HEK293 (cell line): ENCODE data around the gene MAN2A2.
A peak's percentile ranks its signal among the peaks of the same experiment; 100 is the strongest.

ENCODE experiments used
- GLI4 ChIP-seq: fragments of 450-650 bp; formaldehyde crosslinking; IDR thresholded peaks from 2 replicates; pipeline ENCODE4 v1.5.1; 2016; ENCODE audit warnings: missing biosample characterization, missing genetic modification characterization
- KLF8 ChIP-seq: fragments of 450-650 bp; formaldehyde crosslinking; IDR thresholded peaks from 2 replicates; pipeline ENCODE4 v1.5.1; 2016; ENCODE audit warnings: missing biosample characterization, missing genetic modification characterization
- PRDM10 ChIP-seq: fragments of 450-650 bp; formaldehyde crosslinking; IDR thresholded peaks from 2 replicates; pipeline ENCODE4 v1.5.1; 2016; ENCODE audit warnings: missing biosample characterization, missing genetic modification characterization
- SP2 ChIP-seq: fragments of 450-650 bp; formaldehyde crosslinking; IDR thresholded peaks from 2 replicates; pipeline ENCODE4 v1.5.1; 2016; ENCODE audit warnings: missing biosample characterization, missing genetic modification characterization
- ZBTB1 ChIP-seq: fragments of 450-650 bp; formaldehyde crosslinking; IDR thresholded peaks from 2 replicates; pipeline ENCODE4 v1.5.1; 2016; ENCODE audit warnings: missing biosample characterization, missing genetic modification characterization
- ZBTB11 ChIP-seq: fragments of 450-650 bp; formaldehyde crosslinking; conservative IDR thresholded peaks from 2 replicates; pipeline ENCODE4 v1.5.1; 2016; ENCODE audit warnings: low read depth, missing biosample characterization, missing genetic modification characterization
- ZBTB20 ChIP-seq: fragments of 450-650 bp; formaldehyde crosslinking; IDR thresholded peaks from 2 replicates; pipeline ENCODE4 v1.5.1; 2016; ENCODE audit warnings: missing biosample characterization, missing genetic modification characterization
- ZBTB26 ChIP-seq: fragments of 450-650 bp; formaldehyde crosslinking; optimal IDR thresholded peaks from 2 replicates; pipeline ENCODE3; 2016; ENCODE audit warnings: missing biosample characterization, mild to moderate bottlenecking, missing genetic modification characterization
- ZFHX2 ChIP-seq: fragments of 450-650 bp; formaldehyde crosslinking; conservative IDR thresholded peaks from 2 replicates; pipeline ENCODE4 v1.5.1; 2016; ENCODE audit warnings: missing biosample characterization, missing genetic modification characterization
- ZNF112 ChIP-seq: fragments of 450-650 bp; formaldehyde crosslinking; IDR thresholded peaks from 2 replicates; pipeline ENCODE4 v1.5.0; 2017; ENCODE audit warnings: missing biosample characterization, missing genetic modification characterization
- ZNF155 ChIP-seq: fragments of 450-650 bp; formaldehyde crosslinking; IDR thresholded peaks from 2 replicates; pipeline ENCODE4 v1.5.1; 2016; ENCODE audit warnings: missing biosample characterization, missing genetic modification characterization
- ZNF221 ChIP-seq: fragments of 450-650 bp; formaldehyde crosslinking; IDR thresholded peaks from 2 replicates; pipeline ENCODE4 v1.5.1; 2017; ENCODE audit warnings: missing biosample characterization, missing genetic modification characterization, borderline replicate concordance
- ZNF341 ChIP-seq: fragments of 450-650 bp; formaldehyde crosslinking; IDR thresholded peaks from 2 replicates; pipeline ENCODE4; 2016; ENCODE audit warnings: low read depth, missing biosample characterization, missing genetic modification characterization
- ZNF362 ChIP-seq: fragments of 450-650 bp; formaldehyde crosslinking; IDR thresholded peaks from 2 replicates; pipeline ENCODE4 v1.5.1; 2016; ENCODE audit warnings: missing biosample characterization, missing genetic modification characterization
- ZNF449 ChIP-seq: fragments of 450-650 bp; formaldehyde crosslinking; IDR thresholded peaks from 2 replicates; pipeline ENCODE4 v1.5.1; 2017; ENCODE audit warnings: missing biosample characterization, mild to moderate bottlenecking, missing genetic modification characterization, moderate library complexity
- ZNF473 ChIP-seq: fragments of 450-650 bp; formaldehyde crosslinking; IDR thresholded peaks from 2 replicates; pipeline ENCODE4 v1.5.1; 2017; ENCODE audit warnings: missing biosample characterization, missing genetic modification characterization
- ZNF510 ChIP-seq: fragments of 450-650 bp; formaldehyde crosslinking; IDR thresholded peaks from 2 replicates; pipeline ENCODE4 v1.5.1; 2018; ENCODE audit warnings: mild to moderate bottlenecking, missing genetic modification characterization, missing biosample characterization; ENCODE audit not compliant: insufficient replicate concordance
- ZNF600 ChIP-seq: fragments of 450-650 bp; formaldehyde crosslinking; IDR thresholded peaks from 2 replicates; pipeline ENCODE4 v1.5.1; 2016; ENCODE audit warnings: missing biosample characterization, missing genetic modification characterization

The MAN2A2 gene

GRCh38 chr15:90871139-90871715 is 31.9 kb upstream of the MAN2A2 start (continued):
- TF ChIP-seq ZBTB11 (peak; percentile 88), ZNF155 (no peak), ZNF510 (tag by site-specific recombination) (no peak), GLI4 (no peak), ZNF112 (tag by site-specific recombination) (no peak), ZBTB26 (tag by site-specific recombination) (peak; percentile 74), SP2 (tag by site-specific recombination) (0 out of 2 replicates have a peak, but pooled peaks have one; percentile 31), PRDM10 (tag by site-specific recombination) (peak; percentile 48), KLF8 (tag by site-specific recombination) (no peak), ZNF449 (tag by site-specific recombination) (no peak), ZNF600 (peak; percentile 59), ZNF473 (tag by site-specific recombination) (no peak), ZNF221 (tag by site-specific recombination) (no peak), ZBTB1 (tag by site-specific recombination) (no peak), ZNF362 (no peak), ZNF341 (tag by site-specific recombination) (peak; percentile 87), ZFHX2 (tag by site-specific recombination) (peak; percentile 24; the same call in 1 of the 2 replicates), ZBTB20 (tag by site-specific recombination) (peak; percentile 5)
